Progenitor cell of endocrine pancreas (in vitro differentiated cells): ENCODE data around the gene AIG1. TPM values are rescaled to one million over a fixed set of nuclear protein-coding genes. Genes with fewer than 3 reads are reported as not detected.
A peak's percentile ranks its signal among the peaks of the same experiment; 100 is the strongest.

Source experiments
- DNase-seq: peaks from one replicate; pipeline ENCODE4 v3.0.0; 2021; ENCODE audit warnings: low spot score; ENCODE audit not compliant: unreplicated experiment
- H3K27ac Mint-ChIP-seq: 2 replicates; pipeline ENCODE4 v1.8.0; 2021; ENCODE audit warnings: mild to moderate bottlenecking, moderate library complexity, mixed read lengths
- H3K27me3 Mint-ChIP-seq: 2 replicates; pipeline ENCODE4 v1.8.0; 2021; ENCODE audit warnings: mixed read lengths
- H3K36me3 Mint-ChIP-seq: 2 replicates; pipeline ENCODE4 v1.8.0; 2022; ENCODE audit warnings: mixed read lengths; ENCODE audit not compliant: insufficient read depth
- H3K4me1 Mint-ChIP-seq: 2 replicates; pipeline ENCODE4 v1.8.0; 2021; ENCODE audit warnings: low read depth, mixed read lengths
- H3K4me3 Mint-ChIP-seq: 2 replicates; pipeline ENCODE4 v1.8.0; 2021; ENCODE audit warnings: low read depth, mild to moderate bottlenecking, moderate library complexity, mixed read lengths
- H3K9me3 Mint-ChIP-seq: 2 replicates; pipeline ENCODE4 v1.8.0; 2021; ENCODE audit warnings: low read depth, mixed read lengths
- CTCF ChIP-seq: fragments of 200-600 bp; sonication (generic); IDR thresholded peaks from one replicate; pipeline ENCODE4 v1.5.0; 2021; ENCODE audit warnings: antibody characterized with exemption, mild to moderate bottlenecking; ENCODE audit not compliant: unreplicated experiment
- total RNA-seq: library from RNA; stranded (reverse); gene quantifications from 2 replicates; pipeline ENCODE4 v1.2.1, GENCODE V29; 2021

AIG1 gene
- total RNA-seq, 1 donor from 2014 or later = 40.0 TPM

GRCh38 chr6:143061597-143062385 is 1.1 kb downstream of the AIG1 start:
- Mint-ChIP-seq H3K4me1 (peaks cover 27% of the 10 kb centered on the region), H3K27ac (peak overlapping the region; percentile 99), H3K27me3 (no peaks in the 10 kb centered on the region), H3K36me3 (peaks cover 1% of the 10 kb centered on the region), H3K4me3 (peak overlapping the region; percentile 92), H3K9me3 (peaks cover 3% of the 10 kb centered on the region)
- no peak for DNase-seq
- TF ChIP-seq CTCF = no peak

- Mint-ChIP-seq H3K27ac (no peak overlapping the region), H3K4me1 (peaks cover 27% of the 10 kb centered on the region), H3K4me3 (peak overlapping the region; percentile 30), H3K36me3 (peaks cover 1% of the 10 kb centered on the region), H3K9me3 (peaks cover 3% of the 10 kb centered on the region), H3K27me3 (no peaks in the 10 kb centered on the region)
- no peak for TF ChIP-seq CTCF
- DNase-seq = no peak
These were observed 1.9 kb downstream of the AIG1 start for GRCh38 chr6:143062551-143062950.

GRCh38 chr6:143063631-143064030 is 2.9 kb downstream of the AIG1 start:
- Mint-ChIP-seq H3K36me3 (peaks cover 1% of the 10 kb centered on the region), H3K27me3 (no peaks in the 10 kb centered on the region), H3K27ac (no peak overlapping the region), H3K9me3 (peaks cover 3% of the 10 kb centered on the region), H3K4me3 (no peak overlapping the region), H3K4me1 (peaks cover 27% of the 10 kb centered on the region)
- DNase-seq = no peak
- TF ChIP-seq CTCF = no peak

GRCh38 chr6:143064271-143064670 is 3.6 kb downstream of the AIG1 start:
- Mint-ChIP-seq H3K27ac (no peak overlapping the region), H3K4me3 (no peak overlapping the region)

More at GRCh38 chr6:143064271-143064670, 3.6 kb downstream of the AIG1 start:
- H3K4me1 Mint-ChIP-seq = peaks cover 27% of the 10 kb centered on the region
- no peaks in the 10 kb centered on the region for H3K27me3 Mint-ChIP-seq
- no peak for TF ChIP-seq CTCF
- peaks cover 1% of the 10 kb centered on the region for H3K36me3 Mint-ChIP-seq
- no peak for DNase-seq
- peaks cover 3% of the 10 kb centered on the region for H3K9me3 Mint-ChIP-seq
